Thyroid gland (tissue), 4 donors: ENCODE measurements around the gene IZUMO4.

Experiments used
- POLR2A ChIP-seq, 2 donors: fragments of 450-650 bp; IDR thresholded peaks; one replicate each; pipeline ENCODE4 v1.6.1; 2017; ENCODE audit warnings: antibody characterized with exemption in 2 of 2, mild to moderate bottlenecking in 2 of 2, moderate library complexity in 1 of 2
- TF ChIP-seq, protein P1 (sequence below), 6 experiments: fragments of 200-600 bp in 3 of 6; fragments of 450-650 bp in 3 of 6; sonication (generic) in 3 of 6; IDR thresholded peaks; one replicate each; pipeline ENCODE4 v1.5.1; 2016 to 2019; ENCODE audit warnings: antibody characterized with exemption in 6 of 6, mild to moderate bottlenecking in 2 of 6, inconsistent platforms in 1 of 6, moderate library complexity in 1 of 6

- TF ChIP-seq, protein P1, sequence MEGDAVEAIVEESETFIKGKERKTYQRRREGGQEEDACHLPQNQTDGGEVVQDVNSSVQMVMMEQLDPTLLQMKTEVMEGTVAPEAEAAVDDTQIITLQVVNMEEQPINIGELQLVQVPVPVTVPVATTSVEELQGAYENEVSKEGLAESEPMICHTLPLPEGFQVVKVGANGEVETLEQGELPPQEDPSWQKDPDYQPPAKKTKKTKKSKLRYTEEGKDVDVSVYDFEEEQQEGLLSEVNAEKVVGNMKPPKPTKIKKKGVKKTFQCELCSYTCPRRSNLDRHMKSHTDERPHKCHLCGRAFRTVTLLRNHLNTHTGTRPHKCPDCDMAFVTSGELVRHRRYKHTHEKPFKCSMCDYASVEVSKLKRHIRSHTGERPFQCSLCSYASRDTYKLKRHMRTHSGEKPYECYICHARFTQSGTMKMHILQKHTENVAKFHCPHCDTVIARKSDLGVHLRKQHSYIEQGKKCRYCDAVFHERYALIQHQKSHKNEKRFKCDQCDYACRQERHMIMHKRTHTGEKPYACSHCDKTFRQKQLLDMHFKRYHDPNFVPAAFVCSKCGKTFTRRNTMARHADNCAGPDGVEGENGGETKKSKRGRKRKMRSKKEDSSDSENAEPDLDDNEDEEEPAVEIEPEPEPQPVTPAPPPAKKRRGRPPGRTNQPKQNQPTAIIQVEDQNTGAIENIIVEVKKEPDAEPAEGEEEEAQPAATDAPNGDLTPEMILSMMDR (IDR thresholded peaks at IDR 0.05) = no peak
- TF ChIP-seq POLR2A (IDR thresholded peaks at IDR 0.05) = no peak
Measured at GRCh38 chr19:2064395-2064787, 32.3 kb upstream of the IZUMO4 start.
